Suppressor macrophage treated with lipopolysaccharide for 1 hour (primary cell): Measurements from ENCODE around the gene TYSND1.
"Not testable (repeated sequence)": the region's sequence is repeated elsewhere in the genome, so short reads cannot be mapped to it uniquely, and the experiment has no call there.

ENCODE experiments used
- DNase-seq, 3 donors: peaks; one replicate each; pipeline ENCODE4 v3.0.0-alpha.2; 2020 to 2022

Gene TYSND1

DNA sequence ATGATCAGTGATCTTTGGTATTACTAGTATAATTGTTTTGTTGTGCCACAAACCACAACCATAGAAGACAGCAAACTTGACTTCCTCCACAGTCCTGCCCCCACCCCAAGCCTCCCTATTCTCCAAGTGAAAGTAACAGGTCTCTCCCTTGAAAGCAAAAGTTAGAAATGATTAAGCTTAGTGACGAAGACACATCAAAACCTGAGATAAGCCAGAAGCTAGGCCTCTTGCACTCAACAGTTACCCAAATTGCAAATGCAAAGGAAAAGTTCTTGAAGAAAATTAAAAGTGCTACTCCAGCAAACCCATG is 16.3 kb upstream of the TYSND1 start:
- peak; percentile 54 to 69 (median 59) for DNase-seq

- peak; percentile 72 to 87 (median 74) for DNase-seq
These were observed 15.8 kb upstream of the TYSND1 start for GRCh38 chr10:70162151-70162891.

DNA sequence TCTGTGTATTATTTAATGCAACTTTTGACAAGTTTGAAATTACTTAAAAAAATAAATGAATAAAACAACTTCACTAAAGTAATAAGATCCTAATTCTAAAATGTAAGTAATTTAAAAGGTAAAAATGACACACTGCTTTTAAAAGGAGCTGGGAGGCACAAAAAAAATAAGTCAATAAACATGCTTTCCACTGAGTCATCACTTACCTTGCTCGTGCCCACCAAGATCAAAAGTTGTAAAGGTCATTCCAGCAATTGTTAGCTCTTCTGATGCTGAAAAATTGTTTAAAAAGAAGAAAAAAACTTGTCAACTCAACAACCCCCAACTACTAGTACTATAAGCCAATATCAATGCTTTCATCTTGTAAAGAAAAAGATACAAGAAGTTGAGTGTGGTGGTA is 14.3 kb upstream of the TYSND1 start:
- DNase-seq, result no peak

GRCh38 chr10:70159366-70159765 is 12.9 kb upstream of the TYSND1 start:
- not testable (repeated sequence) for DNase-seq

DNA sequence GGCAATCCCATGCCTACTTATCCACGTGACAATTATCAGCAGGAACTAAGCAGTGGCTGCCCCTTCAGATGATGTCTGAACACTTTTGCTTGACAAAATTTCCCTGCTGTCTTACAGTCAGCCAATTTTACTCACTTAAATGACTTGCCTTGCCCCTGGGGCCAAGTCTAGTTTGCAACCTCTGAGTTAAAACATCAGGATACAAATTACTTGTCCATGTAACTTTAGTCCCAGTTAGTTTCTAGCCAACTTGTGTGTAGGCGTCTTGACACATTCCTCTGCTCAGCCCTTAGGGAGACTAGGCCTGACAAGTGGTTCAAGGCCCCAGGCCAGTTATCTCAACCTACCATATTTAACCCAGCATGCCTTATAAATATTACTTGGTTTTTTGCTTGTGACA is 11.6 kb upstream of the TYSND1 start:
- DNase-seq, result no peak

GRCh38 chr10:70155255-70155838 is 8.8 kb upstream of the TYSND1 start:
- DNase-seq, result no peak

- no peak for DNase-seq
These were observed 2.0 kb upstream of the TYSND1 start for GRCh38 chr10:70148516-70148915.

DNA sequence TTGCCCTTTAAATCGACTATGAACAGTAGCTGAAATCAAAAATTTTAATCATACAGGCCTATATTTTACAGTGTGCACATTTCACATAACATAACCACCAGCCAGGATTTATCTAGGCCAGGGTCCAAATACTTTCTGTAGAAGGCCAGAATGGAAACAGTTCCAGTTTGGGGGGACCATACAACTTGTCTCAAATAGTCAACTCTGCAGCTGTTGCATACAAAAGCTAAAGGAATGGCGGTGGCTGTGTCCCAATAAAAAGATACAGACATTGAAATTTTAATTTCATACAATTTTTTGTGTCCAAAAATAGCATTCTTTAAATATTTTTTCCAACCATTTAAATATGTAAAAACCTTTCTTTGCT is 742 bp upstream of the TYSND1 start:
- DNase-seq, result no peak

- DNase-seq, result peak; percentile 75 to 90 (median 78)
These were observed 623 bp downstream of the TYSND1 start for GRCh38 chr10:70145666-70146488.

DNA sequence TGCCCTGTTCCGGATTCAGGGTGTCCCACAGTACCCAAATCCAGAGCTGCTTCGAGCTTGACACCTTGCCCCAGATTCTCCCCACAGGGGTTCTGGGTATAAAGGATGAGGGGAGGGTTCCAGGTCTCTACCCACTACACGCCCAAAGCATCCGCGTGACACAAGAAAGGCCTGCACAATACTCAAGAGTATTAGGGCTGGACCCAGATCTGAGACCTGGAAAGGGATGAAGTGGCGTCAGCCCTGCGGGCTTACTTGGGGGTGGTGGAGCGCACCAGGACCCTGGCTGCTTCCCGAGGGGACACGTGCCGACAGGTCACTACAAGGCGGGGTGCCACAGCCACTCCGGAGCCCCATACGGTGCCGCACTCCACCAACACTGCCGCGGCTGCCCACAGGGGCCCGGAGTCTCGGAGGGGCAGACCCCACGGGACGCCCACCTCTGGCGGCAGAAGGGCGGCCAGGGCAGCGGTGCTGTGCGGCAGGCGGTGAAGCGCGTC is 1.3 kb downstream of the TYSND1 start:
- no peak for DNase-seq

DNA sequence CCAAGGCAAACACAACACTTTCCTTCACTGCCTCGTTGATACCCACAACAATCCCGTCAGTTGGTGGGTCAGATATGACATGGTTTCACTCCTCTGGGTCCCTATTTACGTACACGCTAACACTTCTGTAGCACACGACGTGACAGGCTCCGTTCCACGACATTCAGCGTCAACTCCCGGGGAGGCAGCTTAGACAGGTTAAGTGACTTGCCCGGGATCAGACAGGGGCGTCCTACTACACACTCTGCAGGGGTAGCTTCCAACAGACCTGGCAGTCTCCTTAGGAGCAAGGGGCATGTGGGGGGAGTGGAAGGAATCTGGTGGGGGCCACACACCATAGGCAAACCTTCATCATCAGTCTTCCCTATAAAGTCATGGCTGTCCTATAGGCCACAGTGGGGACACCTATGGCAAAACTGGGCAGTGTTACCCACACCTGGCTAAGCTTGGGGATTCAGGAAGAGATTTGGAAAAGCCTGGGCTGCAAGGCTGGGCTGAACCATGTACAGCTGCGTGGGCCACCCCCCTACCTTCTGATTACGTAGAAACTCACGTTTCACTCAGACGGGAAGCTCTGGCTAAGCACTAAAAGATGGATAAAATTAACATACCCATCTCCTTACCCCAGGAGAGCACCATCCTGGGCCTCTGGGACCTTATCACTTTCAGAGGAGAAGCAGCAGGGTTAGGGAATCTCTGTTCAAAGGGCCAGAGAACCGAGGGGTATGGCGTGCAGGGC is 2.0 kb downstream of the TYSND1 start:
- DNase-seq, result no peak

DNA sequence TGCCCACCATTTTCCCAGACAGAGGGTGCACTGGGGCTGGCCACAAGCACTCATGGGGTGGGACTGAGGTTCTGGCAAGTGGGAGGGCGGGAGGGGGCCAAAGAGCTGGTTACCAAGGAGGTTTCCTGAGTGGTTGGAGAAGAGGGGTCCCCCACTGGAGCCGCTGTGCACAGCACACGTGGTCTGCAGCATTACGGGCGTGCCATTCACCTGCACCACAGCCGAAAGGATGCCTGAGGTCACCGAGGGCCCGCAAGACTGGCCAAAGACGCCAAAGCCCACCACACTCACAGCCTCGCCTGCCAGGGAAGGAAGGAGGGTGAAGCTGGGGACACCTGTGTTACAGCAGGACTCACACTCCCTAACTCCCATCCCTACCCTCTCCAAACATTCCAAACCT is 3.9 kb downstream of the TYSND1 start:
- no peak for DNase-seq

DNA sequence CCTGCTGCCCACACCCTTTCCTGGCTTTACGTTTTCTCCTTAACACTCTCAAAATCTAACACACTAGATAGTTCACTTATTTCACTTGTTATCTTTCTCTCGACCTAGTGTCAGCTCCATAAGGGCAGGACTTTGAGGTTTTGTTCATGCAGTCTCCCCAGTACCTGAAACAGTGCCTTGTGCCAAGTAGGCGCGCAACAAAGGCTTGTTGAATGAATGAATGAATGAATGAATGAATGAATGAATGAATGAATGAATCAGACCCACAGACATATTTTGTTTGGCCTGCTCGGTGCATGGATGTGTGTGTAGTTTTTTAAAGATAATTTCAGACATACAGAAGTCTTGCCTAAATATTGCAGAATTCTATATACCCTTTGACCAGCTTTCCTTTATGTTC is 6.2 kb downstream of the TYSND1 start:
- DNase-seq, result no peak

DNA sequence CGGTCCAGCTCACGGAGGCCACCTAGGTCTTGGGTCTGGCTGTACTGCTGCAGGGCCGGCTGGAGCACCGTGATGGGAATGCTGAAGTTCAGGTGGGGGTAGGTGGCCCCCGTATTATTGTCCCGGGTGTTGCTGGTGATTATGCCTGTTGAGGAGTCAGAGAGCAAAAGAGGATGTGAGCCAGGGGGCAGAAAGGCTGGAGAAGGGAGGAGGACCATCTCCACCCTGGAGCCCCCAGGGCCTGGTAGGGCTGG is 6.6 kb downstream of the TYSND1 start:
- no peak for DNase-seq

DNA sequence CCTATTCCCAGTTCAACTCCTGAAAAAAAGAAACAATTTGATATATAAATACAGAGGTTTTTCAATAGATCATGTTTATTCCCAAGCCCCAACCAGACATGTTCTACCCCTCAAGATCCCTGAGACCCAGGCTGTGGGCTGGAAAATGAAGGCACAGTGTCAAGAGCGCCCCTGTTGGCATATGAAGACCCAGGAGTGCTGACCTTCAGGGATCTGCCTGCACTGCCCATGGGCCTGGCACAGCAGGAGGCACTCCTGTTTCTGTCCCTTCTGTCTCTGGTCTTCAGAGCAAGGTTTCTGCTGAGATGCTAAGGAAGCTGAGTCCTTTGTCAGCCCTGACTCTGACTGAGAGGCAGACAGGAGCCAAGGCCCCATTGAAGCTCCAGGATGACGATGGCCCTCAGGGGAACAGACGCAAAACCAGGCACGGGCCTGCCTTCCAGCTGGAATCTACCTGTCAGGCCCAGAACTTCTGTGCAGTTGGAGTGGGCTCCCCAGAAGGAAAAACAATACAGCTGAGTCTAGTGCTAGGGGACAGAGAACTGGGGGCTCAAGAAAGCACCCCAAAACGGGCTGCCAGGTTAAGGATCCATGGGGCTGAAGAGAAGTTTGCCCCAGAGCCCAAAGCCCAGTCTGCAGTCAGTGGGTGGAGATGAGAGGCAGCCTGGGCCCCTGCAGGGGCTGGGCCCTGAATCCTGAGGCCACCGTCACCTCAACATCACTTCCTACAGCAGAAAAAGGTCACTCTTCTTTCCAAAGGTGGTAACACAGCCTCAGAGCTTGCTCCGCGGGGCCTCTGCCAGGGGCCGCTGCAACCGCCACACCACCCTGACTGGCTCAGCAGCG is 7.1 kb downstream of the TYSND1 start:
- DNase-seq, result no peak

- DNase-seq, result no peak
These were observed 8.3 kb downstream of the TYSND1 start for GRCh38 chr10:70137927-70138883.

DNA sequence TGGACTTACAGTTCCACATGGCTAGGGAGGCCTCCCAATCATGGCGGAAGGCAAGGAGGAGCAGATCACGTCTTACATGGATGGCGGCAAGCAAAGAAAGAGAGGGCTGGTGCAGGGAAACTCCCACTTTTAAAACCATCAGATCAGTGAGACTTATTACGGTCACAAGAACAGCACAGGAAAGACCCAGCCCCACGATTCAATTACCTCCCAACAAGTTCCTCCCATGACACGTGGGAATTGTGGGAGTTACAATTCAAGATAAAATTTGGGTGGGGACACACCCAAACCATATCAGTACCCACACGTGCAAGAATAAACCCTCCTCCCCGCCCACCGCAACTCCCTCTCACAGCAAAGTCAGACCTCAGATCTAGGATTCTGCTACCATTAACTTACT is 9.4 kb downstream of the TYSND1 start:
- DNase-seq, result no peak

- DNase-seq, result no peak
These were observed 10.8 kb downstream of the TYSND1 start for GRCh38 chr10:70135684-70136083.

- DNase-seq, result no peak
These were observed 11.5 kb downstream of the TYSND1 start for GRCh38 chr10:70135046-70135445.

DNA sequence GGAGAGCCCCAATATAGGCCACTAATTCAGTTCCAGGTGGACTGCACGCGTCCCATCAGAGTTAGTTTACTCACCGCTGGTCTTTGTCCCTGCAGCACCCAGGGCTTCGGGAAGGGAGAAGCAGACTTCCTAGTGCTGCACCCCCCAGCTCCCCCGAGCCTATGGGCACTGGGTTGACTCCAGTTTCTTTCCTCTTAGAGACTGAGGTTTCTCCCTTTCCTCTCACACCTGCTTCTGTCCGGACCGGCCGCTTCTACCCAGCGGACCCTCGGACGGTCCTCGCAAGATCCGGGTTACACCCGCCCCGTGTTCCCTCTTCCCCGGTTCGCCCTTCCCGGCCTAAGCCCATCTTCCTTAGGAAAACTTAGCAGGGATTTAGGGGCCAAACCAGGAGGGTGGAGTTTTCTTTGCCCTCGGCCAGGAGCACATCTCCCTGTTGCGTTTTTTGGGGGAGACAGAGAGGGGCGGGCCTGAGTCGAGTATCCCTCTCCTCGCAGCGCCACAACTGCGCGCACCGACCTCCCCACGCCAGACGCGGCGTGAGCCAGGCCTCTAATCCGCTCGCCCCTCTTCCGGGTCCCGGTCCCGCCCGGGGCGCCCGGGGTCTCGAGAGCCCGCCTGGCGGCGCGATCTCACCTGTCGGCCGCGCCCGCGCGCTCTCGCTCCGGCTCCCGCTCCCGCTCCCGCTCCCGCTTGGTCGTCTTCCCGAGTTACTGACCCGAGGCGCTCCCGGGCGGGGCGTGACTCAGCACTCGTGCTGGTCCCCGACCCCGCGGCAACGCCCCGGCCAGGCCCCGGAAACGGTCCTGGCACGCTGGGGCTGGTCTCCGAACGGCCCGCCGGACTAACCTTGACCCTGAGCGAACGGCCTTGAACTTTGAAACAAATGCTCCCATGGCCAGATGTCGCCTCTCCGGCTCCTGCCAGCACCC is 14.1 kb downstream of the TYSND1 start, which contains the start of gene AIFM2:
Gene AIFM2 (minus strand): TSS at position 728 of the 932 bp plus-strand sequence. CDS start 8,741 bp downstream, outside the sequence.
- DNase-seq, result peak; percentile 70 to 89 (median 79)
